GM04504 (cell line): ENCODE data around the gene STARD5.
"Not testable (repeated sequence)": the region's sequence is repeated elsewhere in the genome, so short reads cannot be mapped to it uniquely, and the experiment has no call there.

Experiments
- DNase-seq: peaks from one replicate; pipeline ENCODE4 v3.0.0-alpha.2; 2012; ENCODE audit warnings: low read depth

The STARD5 gene

GRCh38 chr15:81337241-81337640 is 13.3 kb upstream of the STARD5 start:
- no peak for DNase-seq

- no peak for DNase-seq
These were observed 12.6 kb upstream of the STARD5 start for GRCh38 chr15:81336568-81336967.

GRCh38 chr15:81335631-81336030 is 11.7 kb upstream of the STARD5 start:
- no peak for DNase-seq

- DNase-seq = no peak
These were observed 11.0 kb upstream of the STARD5 start for GRCh38 chr15:81334768-81335435.

- DNase-seq = no peak
These were observed 9.4 kb upstream of the STARD5 start for GRCh38 chr15:81333363-81333762.

- no peak for DNase-seq
These were observed 8.4 kb upstream of the STARD5 start for GRCh38 chr15:81332326-81332725.

- no peak for DNase-seq
These were observed 7.7 kb upstream of the STARD5 start for GRCh38 chr15:81331600-81331999.

GRCh38 chr15:81331141-81331540 is 7.2 kb upstream of the STARD5 start:
- not testable (repeated sequence) for DNase-seq

- DNase-seq = no peak
These were observed 6.6 kb upstream of the STARD5 start for GRCh38 chr15:81330366-81331090.

- DNase-seq = no peak
These were observed 5.5 kb upstream of the STARD5 start for GRCh38 chr15:81329446-81329845.

GRCh38 chr15:81327516-81327915 is 3.6 kb upstream of the STARD5 start:
- DNase-seq = peak; percentile 77

- DNase-seq = no peak
These were observed 2.7 kb upstream of the STARD5 start for GRCh38 chr15:81326466-81327212.

GRCh38 chr15:81323559-81323943 is 390 bp downstream of the STARD5 start:
- DNase-seq = no peak

GRCh38 chr15:81322676-81323253 is 1.2 kb downstream of the STARD5 start:
- DNase-seq = no peak

GRCh38 chr15:81321667-81322066 is 2.3 kb downstream of the STARD5 start:
- DNase-seq = no peak

GRCh38 chr15:81317642-81318017 is 6.3 kb downstream of the STARD5 start:
- no peak for DNase-seq

- DNase-seq = no peak
These were observed 7.7 kb downstream of the STARD5 start for GRCh38 chr15:81316267-81316666.

- no peak for DNase-seq
These were observed 8.3 kb downstream of the STARD5 start for GRCh38 chr15:81315452-81316175.

- no peak for DNase-seq
These were observed 9.6 kb downstream of the STARD5 start for GRCh38 chr15:81314378-81314777.

- DNase-seq = no peak
These were observed 10.3 kb downstream of the STARD5 start for GRCh38 chr15:81313686-81314085.

- DNase-seq = peak; percentile 98
These were observed 11.0 kb downstream of the STARD5 start for GRCh38 chr15:81312790-81313543.
